Measurements from ENCODE around the gene RAB3GAP1. TPM values are rescaled to one million over a fixed set of nuclear protein-coding genes. Genes with fewer than 3 reads are reported as not detected.
A peak's percentile ranks its signal among the peaks of the same experiment; 100 is the strongest.
"Not testable (repeated sequence)": the region's sequence is repeated elsewhere in the genome, so short reads cannot be mapped to it uniquely, and the experiment has no call there.

The RAB3GAP1 gene
- total and polyA plus RNA-seq, 3 experiments from 2014 or later = 12.8 to 23.6 (median 22.8) TPM

GRCh38 chr2:135021618-135022017 lies 30.5 kb upstream of the RAB3GAP1 start:
- peaks cover 0 to 2% (median 0%) of the 10 kb centered on the region in 3 donors for H3K36me3 Mint-ChIP-seq
- no peaks in the 10 kb centered on the region for H3K36me3 ChIP-seq (ENCODE audit: insufficient read depth, low read length)
- POLR2A ChIA-PET = no interaction called here
- H3K27ac Mint-ChIP-seq = no peak overlapping the region
- H3K9me3 ChIP-seq (ENCODE audit: low read length) = no peaks in the 10 kb centered on the region
- peaks cover 0 to 4% of the 10 kb centered on the region in 2 donors for H3K27me3 Mint-ChIP-seq
- CTCF ChIA-PET = no interaction called here
- no peak overlapping the region for H3K4me3 ChIP-seq (ENCODE audit: low read length)
- no peaks in the 10 kb centered on the region for H3K4me1 ChIP-seq (ENCODE audit: insufficient read depth, low read length)
- peaks cover 0 to 2% (median 0%) of the 10 kb centered on the region in 5 donors for H3K9me3 Mint-ChIP-seq
- no peak overlapping the region for H3K4me3 Mint-ChIP-seq
- H3K27ac ChIP-seq (ENCODE audit: low read depth, low read length) = no peak overlapping the region
- no peaks in the 10 kb centered on the region for H3K4me1 Mint-ChIP-seq
- no peaks in the 10 kb centered on the region for H3K27me3 ChIP-seq (ENCODE audit: insufficient read depth, low read length, poor library complexity, severe bottlenecking)
- no peak for DNase-seq

- no peak overlapping the region for H3K4me3 Mint-ChIP-seq
- Histone ChIP-seq H3K36me3 (ENCODE audit: insufficient read depth, low read length) (no peaks in the 10 kb centered on the region), H3K9me3 (ENCODE audit: low read length) (no peaks in the 10 kb centered on the region), H3K27me3 (ENCODE audit: insufficient read depth, low read length, poor library complexity, severe bottlenecking) (no peaks in the 10 kb centered on the region), H3K4me1 (ENCODE audit: insufficient read depth, low read length) (no peaks in the 10 kb centered on the region), H3K4me3 (ENCODE audit: low read length) (no peak overlapping the region), H3K27ac (ENCODE audit: low read depth, low read length) (no peak overlapping the region)
- CTCF ChIA-PET = no interaction called here
- no peaks in the 10 kb centered on the region for H3K4me1 Mint-ChIP-seq
- H3K27me3 Mint-ChIP-seq = peaks cover 0 to 10% of the 10 kb centered on the region in 2 donors
- H3K27ac Mint-ChIP-seq = no peak overlapping the region
- DNase-seq = no peak
- H3K36me3 Mint-ChIP-seq = peaks cover 0 to 2% (median 0%) of the 10 kb centered on the region in 3 donors
- peaks cover 0 to 2% (median 0%) of the 10 kb centered on the region in 5 donors for H3K9me3 Mint-ChIP-seq
- POLR2A ChIA-PET = no interaction called here
Measured at GRCh38 chr2:135022952-135023880, 28.9 kb upstream of the RAB3GAP1 start.

GRCh38 chr2:135023886-135024485 lies 28.1 kb upstream of the RAB3GAP1 start:
- Mint-ChIP-seq H3K4me3 (no peak overlapping the region), H3K9me3 (peaks cover 0 to 2% (median 0%) of the 10 kb centered on the region in 5 donors), H3K36me3 (peaks cover 0 to 2% (median 0%) of the 10 kb centered on the region in 3 donors), H3K27ac (peak overlapping the region in 1 of 8 donors; percentile 28), H3K27me3 (peaks cover 0 to 16% of the 10 kb centered on the region in 2 donors), H3K4me1 (no peaks in the 10 kb centered on the region)
- no peaks in the 10 kb centered on the region for H3K9me3 ChIP-seq (ENCODE audit: low read length)
- H3K27ac ChIP-seq (ENCODE audit: low read depth, low read length) = no peak overlapping the region
- H3K4me3 ChIP-seq (ENCODE audit: low read length) = no peak overlapping the region
- DNase-seq = no peak
- H3K27me3 ChIP-seq (ENCODE audit: insufficient read depth, low read length, poor library complexity, severe bottlenecking) = no peaks in the 10 kb centered on the region
- no peaks in the 10 kb centered on the region for H3K4me1 ChIP-seq (ENCODE audit: insufficient read depth, low read length)
- ChIA-PET POLR2A (no interaction called here), CTCF (no interaction called here)
- H3K36me3 ChIP-seq (ENCODE audit: insufficient read depth, low read length) = no peaks in the 10 kb centered on the region

- Histone ChIP-seq H3K36me3 (ENCODE audit: insufficient read depth, low read length) (no peaks in the 10 kb centered on the region), H3K4me1 (ENCODE audit: insufficient read depth, low read length) (no peaks in the 10 kb centered on the region), H3K27me3 (ENCODE audit: insufficient read depth, low read length, poor library complexity, severe bottlenecking) (no peaks in the 10 kb centered on the region), H3K27ac (ENCODE audit: low read depth, low read length) (no peak overlapping the region), H3K4me3 (ENCODE audit: low read length) (no peak overlapping the region), H3K9me3 (ENCODE audit: low read length) (no peaks in the 10 kb centered on the region)
- DNase-seq = no peak
- Mint-ChIP-seq H3K27ac (no peak overlapping the region), H3K4me1 (no peaks in the 10 kb centered on the region), H3K4me3 (no peak overlapping the region), H3K27me3 (peaks cover 3 to 19% of the 10 kb centered on the region in 2 donors), H3K36me3 (peaks cover 0 to 2% (median 0%) of the 10 kb centered on the region in 3 donors), H3K9me3 (no peaks in the 10 kb centered on the region)
- ChIA-PET POLR2A (no interaction called here), CTCF (no interaction called here)
Measured at GRCh38 chr2:135029481-135030134, 22.5 kb upstream of the RAB3GAP1 start.

- Mint-ChIP-seq H3K27ac (no peak overlapping the region), H3K27me3 (peaks cover 3 to 15% of the 10 kb centered on the region in 2 donors), H3K9me3 (no peaks in the 10 kb centered on the region), H3K36me3 (no peaks in the 10 kb centered on the region), H3K4me1 (no peaks in the 10 kb centered on the region), H3K4me3 (no peak overlapping the region)
- ChIA-PET POLR2A (no interaction called here), CTCF (no interaction called here)
- Histone ChIP-seq H3K9me3 (ENCODE audit: low read length) (no peaks in the 10 kb centered on the region), H3K27ac (ENCODE audit: low read depth, low read length) (no peak overlapping the region), H3K4me3 (ENCODE audit: low read length) (no peak overlapping the region), H3K4me1 (ENCODE audit: insufficient read depth, low read length) (no peaks in the 10 kb centered on the region), H3K36me3 (ENCODE audit: insufficient read depth, low read length) (no peaks in the 10 kb centered on the region), H3K27me3 (ENCODE audit: insufficient read depth, low read length, poor library complexity, severe bottlenecking) (no peaks in the 10 kb centered on the region)
- no peak for DNase-seq
Measured at GRCh38 chr2:135030826-135031225, 21.3 kb upstream of the RAB3GAP1 start.

GRCh38 chr2:135033216-135033615 lies 18.9 kb upstream of the RAB3GAP1 start:
- H3K27me3 ChIP-seq (ENCODE audit: insufficient read depth, low read length, poor library complexity, severe bottlenecking); H3K4me1 ChIP-seq (ENCODE audit: insufficient read depth, low read length); CTCF ChIA-PET; H3K4me3 Mint-ChIP-seq; H3K36me3 ChIP-seq (ENCODE audit: insufficient read depth, low read length); H3K27ac Mint-ChIP-seq; H3K9me3 Mint-ChIP-seq; H3K9me3 ChIP-seq (ENCODE audit: low read length); POLR2A ChIA-PET; H3K27me3 Mint-ChIP-seq; H3K36me3 Mint-ChIP-seq; H3K27ac ChIP-seq (ENCODE audit: low read depth, low read length); H3K4me3 ChIP-seq (ENCODE audit: low read length); H3K4me1 Mint-ChIP-seq; DNase-seq: not testable (repeated sequence)

- ChIA-PET POLR2A (no interaction called here), CTCF (no interaction called here)
- H3K9me3 ChIP-seq (ENCODE audit: low read length) = no peaks in the 10 kb centered on the region
- H3K9me3 Mint-ChIP-seq = no peaks in the 10 kb centered on the region
- H3K4me1 Mint-ChIP-seq = no peaks in the 10 kb centered on the region
- H3K4me3 ChIP-seq (ENCODE audit: low read length) = no peak overlapping the region
- no peaks in the 10 kb centered on the region for H3K27me3 ChIP-seq (ENCODE audit: insufficient read depth, low read length, poor library complexity, severe bottlenecking)
- H3K27me3 Mint-ChIP-seq = peaks cover 5 to 19% of the 10 kb centered on the region in 2 donors
- H3K4me3 Mint-ChIP-seq = no peak overlapping the region
- no peaks in the 10 kb centered on the region for H3K36me3 ChIP-seq (ENCODE audit: insufficient read depth, low read length)
- no peaks in the 10 kb centered on the region for H3K4me1 ChIP-seq (ENCODE audit: insufficient read depth, low read length)
- no peaks in the 10 kb centered on the region for H3K36me3 Mint-ChIP-seq
- no peak overlapping the region for H3K27ac ChIP-seq (ENCODE audit: low read depth, low read length)
- no peak overlapping the region for H3K27ac Mint-ChIP-seq
- DNase-seq = no peak
Measured at GRCh38 chr2:135037831-135038230, 14.3 kb upstream of the RAB3GAP1 start.

- no peak for DNase-seq
- Histone ChIP-seq H3K36me3 (ENCODE audit: insufficient read depth, low read length) (no peaks in the 10 kb centered on the region), H3K4me3 (ENCODE audit: low read length) (no peak overlapping the region), H3K27me3 (ENCODE audit: insufficient read depth, low read length, poor library complexity, severe bottlenecking) (no peaks in the 10 kb centered on the region), H3K27ac (ENCODE audit: low read depth, low read length) (no peak overlapping the region), H3K9me3 (ENCODE audit: low read length) (no peaks in the 10 kb centered on the region), H3K4me1 (ENCODE audit: insufficient read depth, low read length) (no peaks in the 10 kb centered on the region)
- ChIA-PET CTCF (no interaction called here), POLR2A (no interaction called here)
- no peaks in the 10 kb centered on the region for H3K36me3 Mint-ChIP-seq
- H3K4me1 Mint-ChIP-seq = no peaks in the 10 kb centered on the region
- no peaks in the 10 kb centered on the region for H3K9me3 Mint-ChIP-seq
- no peak overlapping the region for H3K27ac Mint-ChIP-seq
- no peak overlapping the region for H3K4me3 Mint-ChIP-seq
- H3K27me3 Mint-ChIP-seq = peaks cover 15 to 30% of the 10 kb centered on the region in 2 donors
Measured at GRCh38 chr2:135043345-135043744, 8.7 kb upstream of the RAB3GAP1 start.
